Omental fat pad (tissue), 4 donors: Measurements from ENCODE around the gene ARHGAP9. TPM values are rescaled to one million over a fixed set of nuclear protein-coding genes. Genes with fewer than 3 reads are reported as not detected.
A peak's percentile ranks its signal among the peaks of the same experiment; 100 is the strongest.

Experiments used
- ATAC-seq: fragments of 150-250 bp; one replicate; pipeline ENCODE4 v1.9.1; 2016; ENCODE audit warnings: mild to moderate bottlenecking, moderate library complexity; ENCODE audit not compliant: low FRiP score
- DNase-seq: peaks from one replicate; pipeline ENCODE4 v3.0.0-alpha.2; 2019; ENCODE audit warnings: low spot score
- total RNA-seq, 4 donors: library from RNA; depleted of rRNA; stranded (reverse); fragments of >200 nt; gene quantifications; one replicate each; pipeline ENCODE4 v1.1.0, GENCODE V29; 2016
- TF ChIP-seq, protein P1 (sequence below), 3 donors: fragments of 450-650 bp; IDR thresholded peaks; one replicate each; pipeline ENCODE4 v1.5.1; 2016 to 2017; ENCODE audit warnings: antibody characterized with exemption in 3 of 3, mild to moderate bottlenecking in 3 of 3, moderate library complexity in 2 of 3

The ARHGAP9 gene
- total RNA-seq, 4 donors from 2014 or later: 13.8 to 85.6 (median 29.8) TPM

DNA sequence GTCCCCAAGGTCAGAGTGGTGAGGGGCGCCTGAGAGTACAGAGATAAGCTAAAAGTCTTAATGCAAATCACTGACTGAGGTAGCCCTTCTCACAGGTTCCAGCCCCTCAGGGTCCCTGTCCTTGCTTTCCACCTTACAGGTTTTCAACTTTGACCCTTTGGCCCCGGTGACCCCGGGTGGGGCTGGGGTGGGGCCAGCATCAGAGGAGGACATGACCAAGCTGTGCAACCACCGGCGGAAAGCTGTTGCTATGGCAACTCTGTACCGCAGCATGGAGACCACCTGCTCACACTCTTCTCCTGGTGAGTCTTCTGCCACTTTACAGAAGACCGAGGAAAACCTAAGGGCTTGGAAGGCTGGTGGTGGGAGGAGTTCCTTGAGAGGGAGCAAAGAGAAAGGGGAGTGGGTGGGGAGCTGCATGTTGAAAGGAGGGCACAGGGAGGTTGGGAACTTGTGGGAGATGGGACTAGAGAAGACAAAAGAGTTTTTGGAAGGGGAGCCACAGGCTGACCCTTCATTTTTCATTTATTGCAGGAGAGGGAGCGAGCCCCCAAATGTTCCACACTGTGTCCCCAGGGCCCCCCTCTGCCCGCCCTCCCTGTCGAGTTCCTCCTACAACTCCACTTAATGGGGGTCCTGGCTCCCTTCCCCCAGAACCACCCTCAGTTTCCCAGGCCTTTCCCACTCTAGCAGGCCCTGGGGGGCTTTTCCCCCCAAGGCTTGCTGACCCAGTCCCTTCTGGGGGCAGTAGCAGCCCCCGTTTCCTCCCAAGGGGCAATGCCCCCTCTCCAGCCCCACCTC, 45.3 kb upstream of the ARHGAP9 start:
- no peak for DNase-seq
- ATAC-seq: no peak

DNA sequence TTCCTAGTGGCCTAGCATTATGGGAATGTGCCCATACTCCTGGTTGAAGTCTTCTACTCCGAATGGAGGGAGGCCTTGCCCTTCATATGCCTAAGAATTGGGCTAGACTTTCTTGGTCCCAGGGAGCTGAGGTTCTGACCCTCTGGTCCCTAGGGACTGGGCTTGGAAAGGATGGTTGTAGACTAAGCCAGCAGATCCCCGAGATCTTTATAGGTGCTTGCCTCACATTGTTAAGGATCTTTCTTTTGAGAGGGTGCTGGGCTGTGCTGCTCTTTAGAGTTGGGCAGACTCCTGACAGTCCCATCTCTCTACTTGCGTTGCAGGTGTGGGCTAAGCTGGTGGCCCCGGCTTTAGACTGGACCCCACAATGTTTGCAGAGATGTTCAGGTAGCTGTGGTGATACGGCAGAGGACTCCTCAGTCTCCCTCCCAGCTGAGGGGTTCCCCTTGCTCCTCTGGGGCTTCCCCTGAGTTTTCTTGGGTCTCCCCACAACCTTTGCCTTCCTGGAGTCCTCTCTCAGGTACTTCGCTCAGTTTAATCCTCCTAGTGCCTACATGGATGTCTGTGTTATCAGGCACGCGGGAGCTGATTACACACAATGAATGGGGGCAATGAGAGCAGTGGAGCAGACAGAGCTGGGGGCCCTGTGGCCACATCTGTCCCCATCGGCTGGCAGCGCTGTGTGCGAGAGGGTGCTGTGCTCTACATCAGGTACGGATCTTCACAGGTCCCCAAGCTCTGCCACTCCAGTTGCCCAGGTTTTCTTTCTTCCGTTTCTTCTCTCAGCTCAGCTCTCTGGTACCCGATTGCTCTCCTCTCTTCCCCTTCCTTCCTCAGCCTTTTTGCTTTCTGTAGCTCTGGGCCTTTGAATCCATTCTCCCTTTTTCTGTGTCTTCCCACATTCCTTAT, 44.3 kb upstream of the ARHGAP9 start:
- DNase-seq (no peak), ATAC-seq (no peak)

More for the DNA sequence above, 45.3 kb upstream of the ARHGAP9 start:
- TF ChIP-seq, protein P1, sequence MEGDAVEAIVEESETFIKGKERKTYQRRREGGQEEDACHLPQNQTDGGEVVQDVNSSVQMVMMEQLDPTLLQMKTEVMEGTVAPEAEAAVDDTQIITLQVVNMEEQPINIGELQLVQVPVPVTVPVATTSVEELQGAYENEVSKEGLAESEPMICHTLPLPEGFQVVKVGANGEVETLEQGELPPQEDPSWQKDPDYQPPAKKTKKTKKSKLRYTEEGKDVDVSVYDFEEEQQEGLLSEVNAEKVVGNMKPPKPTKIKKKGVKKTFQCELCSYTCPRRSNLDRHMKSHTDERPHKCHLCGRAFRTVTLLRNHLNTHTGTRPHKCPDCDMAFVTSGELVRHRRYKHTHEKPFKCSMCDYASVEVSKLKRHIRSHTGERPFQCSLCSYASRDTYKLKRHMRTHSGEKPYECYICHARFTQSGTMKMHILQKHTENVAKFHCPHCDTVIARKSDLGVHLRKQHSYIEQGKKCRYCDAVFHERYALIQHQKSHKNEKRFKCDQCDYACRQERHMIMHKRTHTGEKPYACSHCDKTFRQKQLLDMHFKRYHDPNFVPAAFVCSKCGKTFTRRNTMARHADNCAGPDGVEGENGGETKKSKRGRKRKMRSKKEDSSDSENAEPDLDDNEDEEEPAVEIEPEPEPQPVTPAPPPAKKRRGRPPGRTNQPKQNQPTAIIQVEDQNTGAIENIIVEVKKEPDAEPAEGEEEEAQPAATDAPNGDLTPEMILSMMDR (IDR thresholded peaks at IDR 0.05): no peak

DNA sequence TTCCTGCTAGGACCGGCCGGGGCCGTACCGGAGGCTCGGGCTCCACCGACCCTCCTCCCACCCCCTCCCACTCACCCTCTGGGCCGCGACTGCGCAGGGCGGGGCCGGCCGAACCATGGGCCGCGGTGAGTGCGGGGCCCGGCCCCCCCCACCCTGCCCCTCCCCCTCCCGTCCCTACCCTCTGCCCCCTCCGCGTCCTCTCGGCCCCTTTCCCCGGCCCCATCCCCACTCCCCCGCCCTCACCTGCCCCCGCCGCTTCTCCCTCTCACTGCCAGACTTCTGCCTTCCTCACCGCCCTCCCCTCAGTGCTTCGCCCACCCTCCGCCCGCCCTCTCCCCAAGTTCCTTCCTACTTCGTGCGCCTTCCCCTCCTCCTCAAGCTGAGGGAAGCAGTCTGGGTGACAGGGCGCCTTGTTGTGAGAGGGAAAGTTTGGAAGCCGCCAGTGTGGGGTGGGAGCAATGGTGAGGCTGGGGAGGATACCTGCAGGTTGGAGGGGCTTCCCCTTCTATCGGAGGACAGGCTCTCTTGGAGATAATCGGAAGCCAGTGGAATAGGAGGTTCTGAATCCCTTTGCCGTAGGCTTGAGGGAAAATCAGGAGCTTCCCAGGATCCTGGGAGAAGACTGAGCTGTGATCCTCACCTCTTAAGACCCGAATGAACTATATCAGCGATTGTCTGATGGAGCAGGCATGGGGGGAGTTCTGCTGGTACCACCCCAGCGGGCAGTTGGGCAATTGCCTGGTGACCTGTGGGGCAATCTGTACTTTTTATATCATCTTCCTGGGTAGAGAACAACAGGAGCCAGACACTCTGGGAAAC, 43.4 kb upstream of the ARHGAP9 start:
- DNase-seq (no peak), ATAC-seq (no peak)
- TF ChIP-seq, protein P1 (IDR thresholded peaks at IDR 0.05): no peak

More for the DNA sequence above, 44.3 kb upstream of the ARHGAP9 start:
- TF ChIP-seq, protein P1 (IDR thresholded peaks at IDR 0.05): no peak

DNA sequence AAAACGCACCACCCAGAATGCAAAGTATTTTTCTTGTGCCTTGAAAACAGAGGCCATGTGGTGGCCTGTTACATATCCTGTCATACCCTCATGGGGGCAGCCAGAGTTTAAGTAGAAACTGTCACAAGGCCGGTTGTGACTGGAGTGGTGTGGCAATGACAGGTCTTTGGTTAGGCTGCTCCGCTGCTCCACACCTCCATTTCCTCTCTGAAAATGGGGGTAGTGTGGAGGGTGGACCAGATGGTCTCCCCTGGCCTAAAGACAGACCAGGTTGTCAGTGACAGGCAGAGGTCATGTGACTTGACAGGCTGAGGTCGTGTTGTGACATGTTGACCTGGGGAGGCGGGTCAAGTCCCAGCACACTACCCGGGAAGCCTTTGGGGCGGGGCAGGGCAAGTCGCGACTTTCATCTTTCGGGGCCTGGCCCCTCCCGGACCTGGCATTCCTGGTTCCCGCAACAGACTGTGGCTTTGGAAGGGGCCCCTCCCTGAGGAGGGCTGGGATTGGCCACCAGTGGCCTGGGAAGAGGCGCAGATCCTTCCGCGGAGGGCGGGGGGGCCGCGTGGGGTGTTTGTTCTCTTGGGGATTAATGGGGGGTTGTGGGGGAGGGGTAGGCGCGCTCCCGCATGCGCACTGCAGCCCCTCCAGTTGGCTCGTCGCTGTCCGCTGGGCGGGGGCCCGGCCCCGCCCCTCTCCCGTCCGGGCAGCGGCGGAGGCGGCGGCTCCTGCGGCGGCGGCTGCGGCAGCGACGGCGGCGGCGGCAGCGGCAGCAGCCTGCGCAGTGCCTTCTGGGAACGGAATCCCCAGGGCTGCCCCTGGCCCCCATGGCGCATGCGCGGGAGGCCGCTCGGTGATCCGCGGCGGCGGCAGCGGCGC, 42.6 kb upstream of the ARHGAP9 start, which contains the start of gene MBD6:
MBD6 (plus strand) TSS at position 814 of the 876 bp plus-strand sequence. CDS start 1,480 bp downstream, outside the sequence.
- ATAC-seq (peak; percentile 75), DNase-seq (peak; percentile 74)
- TF ChIP-seq, protein P1 (IDR thresholded peaks at IDR 0.05): no peak

DNA sequence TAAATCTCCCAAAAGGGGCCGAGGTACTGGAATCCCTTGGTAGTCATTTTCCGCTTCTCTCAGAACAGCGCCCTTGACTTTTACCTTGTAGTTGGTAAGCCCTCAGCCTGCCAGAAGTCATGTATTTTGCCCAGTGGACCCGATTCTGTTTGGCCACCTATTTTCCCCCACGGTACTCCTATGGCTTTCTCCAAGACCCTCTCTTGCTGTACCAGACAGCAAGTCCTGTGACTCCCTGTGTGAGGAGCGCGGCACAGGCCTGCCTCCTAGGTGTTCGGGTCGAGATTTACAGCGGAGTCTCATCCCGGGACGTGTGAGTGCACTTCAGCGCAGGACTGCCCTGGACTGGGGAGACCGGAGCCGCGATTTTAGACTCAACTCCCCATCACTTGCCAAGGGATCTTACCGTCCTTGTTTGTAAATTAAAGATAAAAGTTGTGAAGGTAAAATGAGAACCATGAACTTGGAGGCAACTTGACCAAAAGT, 41.9 kb upstream of the ARHGAP9 start:
- DNase-seq: no peak
- no peak for ATAC-seq
- TF ChIP-seq, protein P1 (IDR thresholded peaks at IDR 0.05): no peak
